ENCODE measurements around the gene MEF2B. TPM values are rescaled to one million over a fixed set of nuclear protein-coding genes. Genes with fewer than 3 reads are reported as not detected.
"Not testable (repeated sequence)": the region's sequence is repeated elsewhere in the genome, so short reads cannot be mapped to it uniquely, and the experiment has no call there.

The MEF2B gene
- total RNA-seq, 2 donors from 2014 or later: not detected

- no peak overlapping the region for H3K27ac ChIP-seq
- H3K4me3 ChIP-seq: no peak overlapping the region
- no peak for TF ChIP-seq CTCF (IDR thresholded peaks at IDR 0.05)
- peaks cover 5% of the 10 kb centered on the region for H3K36me3 ChIP-seq
- no peaks in the 10 kb centered on the region for H3K27me3 ChIP-seq
- peaks cover 0 to 31% of the 10 kb centered on the region in 2 donors for H3K4me1 ChIP-seq
- no peaks in the 10 kb centered on the region for H3K9me3 ChIP-seq
- no peak for DNase-seq (ENCODE audit: low spot score)
These were observed 16.7 kb upstream of the MEF2B start for GRCh38 chr19:19186742-19187141.

GRCh38 chr19:19185853-19186740 lies 16.0 kb upstream of the MEF2B start:
- H3K27ac ChIP-seq: no peak overlapping the region
- no peak for DNase-seq (ENCODE audit: low spot score)
- peaks cover 12% of the 10 kb centered on the region for H3K36me3 ChIP-seq
- no peak overlapping the region for H3K4me3 ChIP-seq
- TF ChIP-seq CTCF (IDR thresholded peaks at IDR 0.05): peak; percentile 12 to 52
- no peaks in the 10 kb centered on the region for H3K27me3 ChIP-seq
- peaks cover 0 to 27% of the 10 kb centered on the region in 2 donors for H3K4me1 ChIP-seq
- no peaks in the 10 kb centered on the region for H3K9me3 ChIP-seq

- H3K9me3 ChIP-seq: no peaks in the 10 kb centered on the region
- no peak for DNase-seq (ENCODE audit: low spot score)
- TF ChIP-seq CTCF (IDR thresholded peaks at IDR 0.05): no peak
- H3K36me3 ChIP-seq: peaks cover 17% of the 10 kb centered on the region
- no peak overlapping the region for H3K4me3 ChIP-seq
- H3K27ac ChIP-seq: no peak overlapping the region
- no peaks in the 10 kb centered on the region for H3K27me3 ChIP-seq
- no peaks in the 10 kb centered on the region for H3K4me1 ChIP-seq
These were observed 11.5 kb upstream of the MEF2B start for GRCh38 chr19:19181488-19181998.

- Histone ChIP-seq H3K4me3 (no peak overlapping the region), H3K36me3 (peaks cover 16% of the 10 kb centered on the region), H3K9me3 (no peaks in the 10 kb centered on the region), H3K27me3 (no peaks in the 10 kb centered on the region), H3K27ac (no peak overlapping the region), H3K4me1 (peaks cover 0 to 4% of the 10 kb centered on the region in 2 donors)
- TF ChIP-seq CTCF (IDR thresholded peaks at IDR 0.05): no peak
- no peak for DNase-seq (ENCODE audit: low spot score)
These were observed 9.7 kb upstream of the MEF2B start for GRCh38 chr19:19179548-19180441.

- no peak overlapping the region for H3K27ac ChIP-seq
- H3K4me1 ChIP-seq: peaks cover 0 to 6% of the 10 kb centered on the region in 2 donors
- TF ChIP-seq CTCF (IDR thresholded peaks at IDR 0.05): no peak
- no peaks in the 10 kb centered on the region for H3K9me3 ChIP-seq
- no peaks in the 10 kb centered on the region for H3K27me3 ChIP-seq
- no peak overlapping the region for H3K4me3 ChIP-seq
- DNase-seq (ENCODE audit: low spot score): no peak
- H3K36me3 ChIP-seq: peaks cover 16% of the 10 kb centered on the region
These were observed 6.9 kb upstream of the MEF2B start for GRCh38 chr19:19176950-19177349.

- H3K9me3 ChIP-seq; H3K36me3 ChIP-seq; H3K4me3 ChIP-seq; H3K27ac ChIP-seq; H3K27me3 ChIP-seq; DNase-seq (ENCODE audit: low spot score): not testable (repeated sequence)
- H3K4me1 ChIP-seq: peaks cover 0 to 18% of the 10 kb centered on the region in 2 donors
These were observed 3.2 kb upstream of the MEF2B start for GRCh38 chr19:19173243-19173642.
